ENCODE results near the gene PLEKHN1.
"Not testable (repeated sequence)": the region's sequence is repeated elsewhere in the genome, so short reads cannot be mapped to it uniquely, and the experiment has no call there.

The PLEKHN1 gene

GRCh38 chr1:1006305-1007159, 40.2 kb downstream of the PLEKHN1 start:
- ATAC-seq (no peak), DNase-seq (ENCODE audit: low spot score in 2 of 2) (no peak)
- no peak overlapping the region for H3K4me3 Mint-ChIP-seq

DNA sequence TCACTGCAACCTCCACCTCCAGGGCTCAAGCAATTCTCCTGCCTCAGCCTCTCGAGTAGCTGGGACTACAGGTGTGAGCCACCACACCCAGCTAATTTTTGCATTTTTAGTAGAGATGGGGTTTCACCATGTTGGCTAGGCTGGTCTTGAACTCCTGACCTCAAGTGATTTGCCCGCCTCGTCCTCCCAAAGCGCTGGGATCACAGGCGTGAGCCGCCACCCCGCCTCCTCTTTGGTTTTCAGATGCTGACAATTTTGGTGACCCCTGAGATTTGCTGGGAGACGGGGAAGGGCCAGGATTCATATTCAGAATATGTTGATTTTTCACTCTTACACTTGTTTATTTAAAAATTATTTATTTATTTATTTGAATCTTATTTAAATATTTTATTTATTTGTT, 43.8 kb downstream of the PLEKHN1 start:
- H3K27ac Mint-ChIP-seq; DNase-seq (ENCODE audit: low spot score in 2 of 2); H3K36me3 Mint-ChIP-seq; ATAC-seq; H3K9me3 Mint-ChIP-seq; H3K4me3 Mint-ChIP-seq: not testable (repeated sequence)
- peaks cover 31% of the 10 kb centered on the region for H3K4me1 Mint-ChIP-seq

More at GRCh38 chr1:1006305-1007159, 40.2 kb downstream of the PLEKHN1 start:
- no peaks in the 10 kb centered on the region for H3K36me3 Mint-ChIP-seq
- peaks cover 2% of the 10 kb centered on the region for H3K9me3 Mint-ChIP-seq
- no peak overlapping the region for H3K27ac Mint-ChIP-seq
- H3K4me1 Mint-ChIP-seq, result peaks cover 21% of the 10 kb centered on the region

DNA sequence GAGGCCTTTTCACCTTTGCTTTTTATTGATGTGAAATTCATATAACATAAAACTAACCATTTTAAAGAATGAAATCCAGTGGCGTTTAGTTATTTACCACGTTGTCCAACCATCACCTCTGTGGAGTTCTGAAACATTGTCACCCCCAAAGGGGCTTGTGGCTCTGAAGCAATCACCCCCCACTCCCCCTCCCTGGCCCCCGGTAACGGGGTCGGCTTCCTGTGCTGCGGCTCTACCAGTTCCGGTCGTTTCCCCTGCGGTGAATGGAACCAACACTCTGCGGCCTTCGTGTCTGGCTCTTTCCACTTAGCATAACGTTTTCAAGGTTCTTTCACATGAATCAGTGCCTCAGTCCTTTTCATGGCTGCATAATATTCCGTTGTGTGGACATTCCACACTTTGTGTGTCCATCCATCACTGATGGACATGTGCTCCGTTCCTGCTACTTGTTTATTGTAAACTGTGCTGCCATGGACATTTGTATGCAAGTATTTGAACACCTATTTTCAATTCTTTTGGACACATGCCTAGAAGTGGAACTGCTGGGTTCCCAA, 45.2 kb downstream of the PLEKHN1 start:
- ATAC-seq (no peak), DNase-seq (ENCODE audit: low spot score in 2 of 2) (no peak)
- peaks cover 29% of the 10 kb centered on the region for H3K4me1 Mint-ChIP-seq
- peaks cover 2% of the 10 kb centered on the region for H3K9me3 Mint-ChIP-seq
- no peak overlapping the region for H3K27ac Mint-ChIP-seq
- peaks cover 7% of the 10 kb centered on the region for H3K36me3 Mint-ChIP-seq
- no peak overlapping the region for H3K4me3 Mint-ChIP-seq

GRCh38 chr1:1012736-1013104, 46.4 kb downstream of the PLEKHN1 start:
- Mint-ChIP-seq H3K4me1 (peaks cover 34% of the 10 kb centered on the region), H3K4me3 (peak overlapping the region; percentile 95), H3K36me3 (peaks cover 12% of the 10 kb centered on the region), H3K27ac (peak overlapping the region; percentile 96)
- not testable (repeated sequence) for ATAC-seq; H3K9me3 Mint-ChIP-seq; DNase-seq (ENCODE audit: low spot score in 2 of 2)

DNA sequence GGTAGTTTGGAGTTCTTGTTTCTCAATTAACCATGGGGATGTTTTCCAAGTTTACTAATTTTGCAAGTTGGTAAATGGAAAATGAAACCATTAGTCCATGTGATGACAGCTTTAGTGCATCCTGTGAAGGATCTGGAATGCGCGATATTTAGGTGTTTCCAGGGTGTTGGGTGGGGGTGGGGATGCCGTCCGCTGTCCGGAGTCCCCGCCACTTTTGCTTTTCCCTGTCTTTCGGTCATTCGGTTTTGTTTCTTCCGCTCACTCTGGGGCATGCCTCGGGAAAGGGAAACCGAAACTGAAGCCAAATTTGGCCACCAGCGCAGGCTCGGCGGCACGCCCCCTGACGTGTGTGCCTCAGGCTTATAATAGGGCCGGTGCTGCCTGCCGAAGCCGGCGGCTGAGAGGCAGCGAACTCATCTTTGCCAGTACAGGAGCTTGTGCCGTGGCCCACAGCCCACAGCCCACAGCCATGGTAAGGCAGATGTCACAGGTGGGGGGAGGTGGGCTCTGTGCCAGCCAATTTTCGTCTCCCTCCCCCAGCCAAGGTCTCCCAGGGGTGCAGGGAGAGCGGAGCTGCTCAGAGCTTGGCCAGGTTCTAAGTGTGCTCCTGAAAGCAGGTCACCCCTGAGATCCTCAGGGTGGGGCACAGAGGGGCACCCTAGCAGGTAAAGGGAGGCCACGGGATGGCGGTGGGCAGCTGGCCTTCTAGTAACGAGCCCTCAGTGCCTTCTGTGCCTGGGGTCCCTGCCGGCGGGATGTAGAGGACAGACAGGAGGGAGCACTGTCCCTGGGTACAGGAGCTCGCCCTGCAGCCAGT, 47.0 kb downstream of the PLEKHN1 start, which contains the start of gene ISG15:
Gene ISG15 (plus strand): TSS at position 393 of the 817 bp plus-strand sequence. CDS start 77 bp downstream, at position 470.
- peaks cover 34% of the 10 kb centered on the region for H3K4me1 Mint-ChIP-seq
- H3K4me3 Mint-ChIP-seq, result peak within 1 kb of the TSS; percentile 95
- peaks cover 2% of the 10 kb centered on the region for H3K9me3 Mint-ChIP-seq
- DNase-seq (ENCODE audit: low spot score in 2 of 2), result peak; percentile 62 to 91
- peaks cover 12% of the 10 kb centered on the region for H3K36me3 Mint-ChIP-seq
- ATAC-seq, result peak; percentile 96
- H3K27ac Mint-ChIP-seq, result peak within 1 kb of the TSS; percentile 96

DNA sequence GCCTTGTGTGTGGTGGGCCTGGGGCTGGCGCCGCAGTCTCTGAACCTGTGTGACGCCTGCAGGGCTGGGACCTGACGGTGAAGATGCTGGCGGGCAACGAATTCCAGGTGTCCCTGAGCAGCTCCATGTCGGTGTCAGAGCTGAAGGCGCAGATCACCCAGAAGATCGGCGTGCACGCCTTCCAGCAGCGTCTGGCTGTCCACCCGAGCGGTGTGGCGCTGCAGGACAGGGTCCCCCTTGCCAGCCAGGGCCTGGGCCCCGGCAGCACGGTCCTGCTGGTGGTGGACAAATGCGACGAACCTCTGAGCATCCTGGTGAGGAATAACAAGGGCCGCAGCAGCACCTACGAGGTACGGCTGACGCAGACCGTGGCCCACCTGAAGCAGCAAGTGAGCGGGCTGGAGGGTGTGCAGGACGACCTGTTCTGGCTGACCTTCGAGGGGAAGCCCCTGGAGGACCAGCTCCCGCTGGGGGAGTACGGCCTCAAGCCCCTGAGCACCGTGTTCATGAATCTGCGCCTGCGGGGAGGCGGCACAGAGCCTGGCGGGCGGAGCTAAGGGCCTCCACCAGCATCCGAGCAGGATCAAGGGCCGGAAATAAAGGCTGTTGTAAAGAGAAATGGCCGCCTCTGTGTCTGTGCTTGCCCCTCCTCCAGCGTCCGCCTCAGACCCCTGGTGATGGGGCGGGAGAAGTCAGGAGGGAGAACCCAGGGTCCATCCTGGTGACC, 47.8 kb downstream of the PLEKHN1 start:
- Mint-ChIP-seq H3K9me3 (peaks cover 1% of the 10 kb centered on the region), H3K27ac (peak overlapping the region; percentile 96), H3K36me3 (peaks cover 12% of the 10 kb centered on the region), H3K4me3 (peak overlapping the region; percentile 95), H3K4me1 (peaks cover 31% of the 10 kb centered on the region)
- peak; percentile 38 for ATAC-seq
- DNase-seq (ENCODE audit: low spot score in 2 of 2), result no peak

- Mint-ChIP-seq H3K9me3 (no peaks in the 10 kb centered on the region), H3K27ac (peak overlapping the region; percentile 96), H3K36me3 (peaks cover 12% of the 10 kb centered on the region), H3K4me1 (peaks cover 28% of the 10 kb centered on the region), H3K4me3 (peak overlapping the region; percentile 95)
- DNase-seq (ENCODE audit: low spot score in 2 of 2) (no peak), ATAC-seq (no peak)
Measured at GRCh38 chr1:1014799-1015681, 48.8 kb downstream of the PLEKHN1 start.

DNA sequence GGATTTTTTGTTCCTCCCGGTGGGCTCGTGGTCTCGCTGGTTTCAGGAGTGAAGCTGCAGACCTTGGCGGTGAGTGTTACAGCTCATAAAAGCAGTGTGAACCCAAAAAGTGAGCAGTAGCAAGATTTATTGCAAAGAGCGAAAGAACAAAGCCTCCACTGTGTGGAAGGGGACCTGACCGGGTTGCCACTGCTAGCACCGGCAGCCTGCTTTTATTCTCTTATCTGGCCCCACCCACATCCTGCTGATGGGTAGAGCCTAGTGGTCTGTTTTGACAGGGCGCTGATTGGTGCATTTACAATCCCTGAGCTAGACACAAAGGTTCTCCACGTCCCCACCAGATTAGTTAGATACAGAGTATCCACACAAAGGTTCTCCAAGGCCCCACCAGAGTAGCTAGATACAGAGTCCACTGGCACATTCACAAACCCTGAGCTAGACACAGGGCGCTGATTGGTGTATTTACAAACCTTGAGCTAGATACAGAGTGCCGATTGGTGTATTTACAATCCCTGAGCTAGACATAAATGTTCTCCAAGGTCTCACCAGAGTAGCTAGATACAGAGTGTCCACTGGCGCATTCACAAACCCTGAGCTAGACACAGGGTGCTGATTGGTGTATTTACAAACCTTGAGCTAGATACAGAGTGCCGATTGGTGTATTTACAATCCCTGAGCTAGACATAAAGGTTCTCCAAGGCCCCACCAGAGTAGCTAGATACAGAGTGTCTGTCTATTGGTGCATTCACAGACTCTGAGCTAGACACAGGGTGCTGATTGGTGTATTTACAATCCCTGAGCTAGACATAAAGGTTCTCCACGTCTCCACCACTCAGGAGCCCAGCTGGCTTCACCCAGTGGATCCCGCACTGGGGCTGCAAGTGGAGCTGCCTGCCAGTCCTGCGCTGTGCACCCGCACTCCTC, 51.4 kb downstream of the PLEKHN1 start:
- H3K36me3 Mint-ChIP-seq, result peaks cover 12% of the 10 kb centered on the region
- H3K9me3 Mint-ChIP-seq; H3K4me3 Mint-ChIP-seq; ATAC-seq; H3K27ac Mint-ChIP-seq; DNase-seq (ENCODE audit: low spot score in 2 of 2): not testable (repeated sequence)
- peaks cover 36% of the 10 kb centered on the region for H3K4me1 Mint-ChIP-seq

GRCh38 chr1:1018321-1018685, 52.0 kb downstream of the PLEKHN1 start:
- not testable (repeated sequence) for DNase-seq (ENCODE audit: low spot score in 2 of 2); H3K4me3 Mint-ChIP-seq; H3K9me3 Mint-ChIP-seq; ATAC-seq; H3K27ac Mint-ChIP-seq
- Mint-ChIP-seq H3K36me3 (peaks cover 14% of the 10 kb centered on the region), H3K4me1 (peaks cover 38% of the 10 kb centered on the region)

DNA sequence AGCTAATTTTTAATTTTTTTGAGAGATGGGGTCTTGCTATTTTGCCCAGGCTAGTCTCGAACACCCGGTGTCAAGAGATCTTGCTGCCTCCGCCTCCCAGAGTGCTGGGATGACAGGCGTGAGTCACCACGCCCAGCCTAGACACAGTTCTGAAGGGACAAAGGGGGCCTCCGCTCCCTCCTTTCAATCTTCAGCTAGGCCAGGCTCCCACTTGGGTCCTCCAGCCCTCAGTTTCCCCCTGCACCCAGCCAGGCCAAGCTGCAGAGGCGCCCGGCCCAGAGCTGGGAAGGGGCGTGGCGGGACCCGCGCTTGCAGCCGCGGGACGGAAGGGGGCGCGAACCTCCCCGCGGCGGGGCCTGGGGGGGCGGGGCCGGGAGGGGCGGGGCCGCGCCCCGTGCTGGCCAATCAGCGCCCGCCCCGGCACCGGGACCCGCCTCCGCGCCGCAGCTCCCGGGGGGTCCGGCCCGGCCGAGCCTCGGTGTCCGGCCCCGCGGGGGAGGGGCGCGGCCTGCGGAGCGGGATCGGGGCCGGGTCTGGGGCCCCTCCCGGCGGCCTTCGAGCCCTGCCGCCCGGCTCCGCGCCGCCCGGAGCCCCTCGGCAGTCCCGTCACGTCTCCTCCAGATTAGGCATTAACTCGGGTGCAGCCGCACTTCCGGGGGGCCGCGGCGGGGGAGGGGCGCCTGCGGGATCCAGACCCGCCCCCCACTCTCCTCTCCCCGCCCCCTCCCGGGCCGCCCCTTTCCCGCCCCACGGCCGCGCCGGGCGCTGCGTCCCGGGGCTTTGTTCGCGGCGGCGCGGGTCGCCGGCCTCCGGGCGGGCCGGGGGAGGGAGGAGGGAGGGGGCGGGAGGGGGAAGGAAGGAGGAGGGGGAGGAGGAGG, 53.1 kb downstream of the PLEKHN1 start:
- ATAC-seq, result peak; percentile 80
- H3K27ac Mint-ChIP-seq, result no peak overlapping the region
- peak overlapping the region; percentile 52 for H3K4me3 Mint-ChIP-seq
- DNase-seq (ENCODE audit: low spot score in 2 of 2), result peak; percentile 83 to 88
- H3K9me3 Mint-ChIP-seq, result no peaks in the 10 kb centered on the region
- H3K4me1 Mint-ChIP-seq, result peaks cover 29% of the 10 kb centered on the region
- peaks cover 12% of the 10 kb centered on the region for H3K36me3 Mint-ChIP-seq

- Mint-ChIP-seq H3K4me1 (peaks cover 23% of the 10 kb centered on the region), H3K36me3 (peaks cover 12% of the 10 kb centered on the region), H3K9me3 (no peaks in the 10 kb centered on the region), H3K4me3 (peak within 1 kb of the TSS; percentile 52), H3K27ac (no peak within 1 kb of the TSS)
- ATAC-seq, result peak; percentile 26
- peak in 1 of 2 donors; percentile 76 for DNase-seq (ENCODE audit: low spot score in 2 of 2)
Measured at GRCh38 chr1:1020000-1020404, 53.7 kb downstream of the PLEKHN1 start, which contains the start of gene AGRN. TSS of gene AGRN (plus strand) at chr1:1020120. CDS start at chr1:1020173, 53 bp downstream.

DNA sequence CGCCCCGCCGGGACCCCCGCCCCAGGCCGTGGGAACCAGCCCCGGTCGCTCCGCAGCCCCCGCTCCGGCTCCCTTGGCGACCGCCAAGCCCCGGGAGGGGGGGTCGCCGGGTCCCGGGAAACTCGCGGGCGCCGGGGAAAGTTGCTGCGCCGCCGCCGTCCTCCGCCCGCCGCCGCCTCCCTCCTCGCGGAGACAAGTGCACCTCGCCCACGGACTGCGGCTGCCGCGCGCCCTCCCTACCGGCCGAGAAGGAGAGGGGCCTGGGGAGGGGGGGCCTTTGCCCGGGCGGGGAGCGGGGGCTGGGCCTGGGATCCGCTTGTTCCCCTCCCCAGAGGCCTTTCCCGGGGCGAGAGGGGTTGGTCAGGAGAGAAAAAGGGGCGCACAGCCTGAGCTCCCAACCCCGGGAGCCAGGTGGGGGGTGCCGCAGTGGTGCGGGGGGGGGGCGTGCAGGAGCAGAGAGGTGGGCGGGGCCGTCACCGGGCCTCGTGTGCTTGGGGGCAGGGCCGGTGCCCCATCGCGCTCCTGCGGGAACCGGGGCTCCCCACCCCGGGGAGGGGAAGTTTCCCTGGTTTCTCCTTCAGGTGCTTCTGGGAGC, 54.2 kb downstream of the PLEKHN1 start:
- H3K9me3 Mint-ChIP-seq, result no peaks in the 10 kb centered on the region
- no peak overlapping the region for H3K27ac Mint-ChIP-seq
- peaks cover 20% of the 10 kb centered on the region for H3K4me1 Mint-ChIP-seq
- H3K4me3 Mint-ChIP-seq, result peak overlapping the region; percentile 52
- DNase-seq (ENCODE audit: low spot score in 2 of 2), result no peak
- ATAC-seq, result peak; percentile 6
- H3K36me3 Mint-ChIP-seq, result peaks cover 12% of the 10 kb centered on the region
